Measurements from ENCODE around the gene ATG13. TPM values are rescaled to one million over a fixed set of nuclear protein-coding genes. Genes with fewer than 3 reads are reported as not detected.
A peak's percentile ranks its signal among the peaks of the same experiment; 100 is the strongest.
"Not testable (repeated sequence)": the region's sequence is repeated elsewhere in the genome, so short reads cannot be mapped to it uniquely, and the experiment has no call there.

The ATG13 gene
- total RNA-seq, 4 donors from 2014 or later: 40.9 to 79.4 (median 66.4) TPM

- 82 to 95% methylated on average over 7 of the region's 7 CpGs for WGBS, 2 donors
- H3K27me3 ChIP-seq: no peaks in the 10 kb centered on the region
- TF ChIP-seq POLR2A (IDR thresholded peaks at IDR 0.05) (no peak), CTCF (IDR thresholded peaks at IDR 0.05) (no peak)
- peaks cover 16 to 70% (median 27%) of the 10 kb centered on the region in 3 donors for H3K36me3 ChIP-seq
- no peak overlapping the region for H3K27ac ChIP-seq
- H3K4me1 ChIP-seq: peaks cover 0 to 21% (median 8%) of the 10 kb centered on the region in 3 donors
- no peak for DNase-seq
- no peak overlapping the region for H3K4me3 ChIP-seq
- H3K9me3 ChIP-seq: no peaks in the 10 kb centered on the region
- intact Hi-C loops (cut with DNase I): no loop called here
Measured at GRCh38 chr11:46706886-46707285, 89.5 kb downstream of the ATG13 start.

- peaks cover 15 to 45% (median 19%) of the 10 kb centered on the region in 3 donors for H3K36me3 ChIP-seq
- H3K4me1 ChIP-seq; intact Hi-C loops (cut with DNase I); H3K4me3 ChIP-seq; DNase-seq; H3K27ac ChIP-seq; H3K9me3 ChIP-seq; H3K27me3 ChIP-seq: not testable (repeated sequence)
- 89 to 95% methylated on average over 8 to 9 of the region's 9 CpGs for WGBS, 2 donors
Measured at GRCh38 chr11:46709351-46709750, 92.0 kb downstream of the ATG13 start.

- intact Hi-C loops (cut with DNase I): no loop called here
- TF ChIP-seq POLR2A (IDR thresholded peaks at IDR 0.05) (peak in 1 of 4 donors; percentile 12), CTCF (IDR thresholded peaks at IDR 0.05) (no peak)
Measured at GRCh38 chr11:46710821-46711269, 93.5 kb downstream of the ATG13 start.

GRCh38 chr11:46711303-46711702 lies 94.0 kb downstream of the ATG13 start:
- no peaks in the 10 kb centered on the region for H3K27me3 ChIP-seq
- H3K4me1 ChIP-seq: peaks cover 0 to 15% (median 4%) of the 10 kb centered on the region in 3 donors
- H3K27ac ChIP-seq: peak overlapping the region; percentile 53 to 90 (median 78)
- DNase-seq: no peak
- H3K9me3 ChIP-seq: no peaks in the 10 kb centered on the region
- H3K4me3 ChIP-seq: no peak overlapping the region
- H3K36me3 ChIP-seq: peaks cover 0 to 26% (median 0%) of the 10 kb centered on the region in 3 donors
- WGBS, 2 donors: 71 to 80% methylated on average over 1 to 5 of the region's 5 CpGs
- intact Hi-C loops (cut with DNase I): no loop called here
- TF ChIP-seq POLR2A (IDR thresholded peaks at IDR 0.05): no peak
- no peak for TF ChIP-seq CTCF (IDR thresholded peaks at IDR 0.05)

More at GRCh38 chr11:46710821-46711269, 93.5 kb downstream of the ATG13 start:
- 54 to 73% methylated on average over 4 to 6 of the region's 10 CpGs for WGBS, 2 donors
- Histone ChIP-seq H3K4me3 (no peak overlapping the region), H3K9me3 (no peaks in the 10 kb centered on the region), H3K36me3 (peaks cover under 1 to 30% (median 4%) of the 10 kb centered on the region in 3 donors), H3K4me1 (peaks cover 0 to 15% (median 4%) of the 10 kb centered on the region in 3 donors), H3K27me3 (no peaks in the 10 kb centered on the region), H3K27ac (peak overlapping the region; percentile 53 to 90 (median 78))
- DNase-seq: no peak

- no peak overlapping the region for H3K27ac ChIP-seq
Measured at GRCh38 chr11:46712874-46713576, 95.7 kb downstream of the ATG13 start.

GRCh38 chr11:46717825-46718154 lies 100.4 kb downstream of the ATG13 start:
- H3K4me3 ChIP-seq; H3K9me3 ChIP-seq; DNase-seq; H3K27ac ChIP-seq; intact Hi-C loops (cut with DNase I); H3K27me3 ChIP-seq; H3K36me3 ChIP-seq: not testable (repeated sequence)
- 81 to 95% methylated on average over 2 of the region's 2 CpGs for WGBS, 2 donors
- peaks cover 0 to 12% (median 0%) of the 10 kb centered on the region in 3 donors for H3K4me1 ChIP-seq

More at GRCh38 chr11:46712874-46713576, 95.7 kb downstream of the ATG13 start:
- DNase-seq: no peak
- Histone ChIP-seq H3K9me3 (no peaks in the 10 kb centered on the region), H3K36me3 (peaks cover 0 to 8% (median 0%) of the 10 kb centered on the region in 3 donors), H3K4me3 (no peak overlapping the region), H3K27me3 (no peaks in the 10 kb centered on the region), H3K4me1 (peaks cover 0 to 15% (median 4%) of the 10 kb centered on the region in 3 donors)
- intact Hi-C loops (cut with DNase I): no loop called here
- no peak for TF ChIP-seq POLR2A (IDR thresholded peaks at IDR 0.05)
- TF ChIP-seq CTCF (IDR thresholded peaks at IDR 0.05): no peak
- 90 to 92% methylated on average over 7 of the region's 7 CpGs for WGBS, 2 donors
